Spleen (tissue), 7 donors: ENCODE data around the gene SPIRE2.

Source experiments
- POLR2AphosphoS5 ChIP-seq, 3 donors: sonication (generic); formaldehyde crosslinking; IDR thresholded peaks; one replicate each; pipeline ENCODE4 v1.5.1; 2017; ENCODE audit warnings: antibody characterized with exemption in 3 of 3
- TF ChIP-seq, protein P1 (sequence below), 11 experiments: fragments of 200-600 bp in 7 of 11; fragments of 450-650 bp in 4 of 11; sonication (generic) in 4 of 11; IDR thresholded peaks in 8 of 11; conservative IDR thresholded peaks in 3 of 11; 1 replicate in 7 of 11; 2 replicates in 4 of 11; pipeline versions ENCODE4 v1.4.0 to v1.8.0; 2016 to 2021; ENCODE audit warnings: antibody characterized with exemption in 11 of 11, inconsistent platforms in 4 of 11, mild to moderate bottlenecking in 1 of 11
- donor health status: DM: no; HTN: no; CAD: no; lungs with moderate emphysema.
- donor health status: DM: no; HTN: no; CAD: no.
- donor health status: DM: no; HTN: no; CAD: no.

DNA sequence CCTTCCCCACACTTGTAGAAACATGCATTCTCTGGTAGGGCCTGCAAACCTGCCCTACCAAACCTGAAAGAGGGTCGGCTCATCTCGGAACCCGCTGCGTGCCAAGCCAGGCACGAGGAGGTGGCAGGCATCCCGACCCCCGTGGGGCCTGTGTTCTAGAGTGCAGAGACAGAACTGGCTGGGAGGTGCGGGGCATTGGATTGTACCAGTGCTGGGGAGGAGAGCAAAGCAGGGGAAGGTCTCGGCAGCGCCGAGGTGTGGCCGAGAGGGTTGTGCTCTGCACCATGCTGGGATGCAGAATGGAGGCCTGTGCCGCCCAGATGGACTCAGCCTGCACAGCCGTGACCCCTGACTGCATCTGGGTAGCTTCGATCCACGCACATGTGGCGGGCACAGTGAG, 72.6 kb downstream of the SPIRE2 start:
- TF ChIP-seq, protein P1, sequence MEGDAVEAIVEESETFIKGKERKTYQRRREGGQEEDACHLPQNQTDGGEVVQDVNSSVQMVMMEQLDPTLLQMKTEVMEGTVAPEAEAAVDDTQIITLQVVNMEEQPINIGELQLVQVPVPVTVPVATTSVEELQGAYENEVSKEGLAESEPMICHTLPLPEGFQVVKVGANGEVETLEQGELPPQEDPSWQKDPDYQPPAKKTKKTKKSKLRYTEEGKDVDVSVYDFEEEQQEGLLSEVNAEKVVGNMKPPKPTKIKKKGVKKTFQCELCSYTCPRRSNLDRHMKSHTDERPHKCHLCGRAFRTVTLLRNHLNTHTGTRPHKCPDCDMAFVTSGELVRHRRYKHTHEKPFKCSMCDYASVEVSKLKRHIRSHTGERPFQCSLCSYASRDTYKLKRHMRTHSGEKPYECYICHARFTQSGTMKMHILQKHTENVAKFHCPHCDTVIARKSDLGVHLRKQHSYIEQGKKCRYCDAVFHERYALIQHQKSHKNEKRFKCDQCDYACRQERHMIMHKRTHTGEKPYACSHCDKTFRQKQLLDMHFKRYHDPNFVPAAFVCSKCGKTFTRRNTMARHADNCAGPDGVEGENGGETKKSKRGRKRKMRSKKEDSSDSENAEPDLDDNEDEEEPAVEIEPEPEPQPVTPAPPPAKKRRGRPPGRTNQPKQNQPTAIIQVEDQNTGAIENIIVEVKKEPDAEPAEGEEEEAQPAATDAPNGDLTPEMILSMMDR (IDR thresholded peaks at IDR 0.05 in 8 of 11, conservative IDR thresholded peaks at IDR 0.05 in 3 of 11) = no peak
- TF ChIP-seq POLR2AphosphoS5 (IDR thresholded peaks at IDR 0.05) = peak in 2 of 3 donors; percentile 31 to 56
